Posterior vena cava (tissue), 2 donors: Measurements from ENCODE around the gene DDX28. TPM values are rescaled to one million over a fixed set of nuclear protein-coding genes. Genes with fewer than 3 reads are reported as not detected.
"Not testable (repeated sequence)": the region's sequence is repeated elsewhere in the genome, so short reads cannot be mapped to it uniquely, and the experiment has no call there.

ENCODE experiments used
- DNase-seq: peaks from one replicate; pipeline ENCODE4 v3.0.0-alpha.2; 2020; ENCODE audit warnings: low spot score
- intact Hi-C, 2 donors: fragments of 100-400 bp; cut with DNase I; formaldehyde crosslinking; loops; one replicate each; pipeline versions ENCODE4 v1.14.1 to v1.14.2; 2022 to 2023
- total RNA-seq, 2 donors: library from RNA; stranded (reverse); fragmentation: NEBNext Ultra II Directional; extraction: Animal tissue kit (Norgen Biotek cat#: 25700); gene quantifications; one replicate each; pipeline ENCODE4 v1.2.1, GENCODE V29; 2021
- donor health status: DM: yes; HTN: yes; CAD: no.
- donor health status: DM: yes; HTN: yes; CAD: no.

The DDX28 gene
- total RNA-seq, 2 donors from 2014 or later: 5.4 to 5.8 TPM

- intact Hi-C loops: loop anchor here in 1 of 2 donors (5.0 to 10.0 kb wide), 2 partner anchors 48 to 216 kb away; no protein-coding TSS in a partner anchor
- peak; percentile 94 for DNase-seq
These were observed 17.7 kb upstream of the DDX28 start for GRCh38 chr16:68040506-68041288.

GRCh38 chr16:68037841-68038597 is 15.0 kb upstream of the DDX28 start:
- intact Hi-C loops: no loop called here
- DNase-seq: no peak

GRCh38 chr16:68035227-68035626 is 12.2 kb upstream of the DDX28 start:
- intact Hi-C loops: no loop called here
- no peak for DNase-seq

- no peak for DNase-seq
These were observed 10.1 kb upstream of the DDX28 start for GRCh38 chr16:68033101-68033500.

GRCh38 chr16:68031951-68032350 is 8.9 kb upstream of the DDX28 start:
- intact Hi-C loops: no loop called here
- no peak for DNase-seq

More at GRCh38 chr16:68033101-68033500, 10.1 kb upstream of the DDX28 start:
- intact Hi-C loops: no loop called here

GRCh38 chr16:68030108-68030507 is 7.1 kb upstream of the DDX28 start:
- intact Hi-C loops, DNase-seq: not testable (repeated sequence)

GRCh38 chr16:68028996-68029395 is 6.0 kb upstream of the DDX28 start:
- no peak for DNase-seq
- intact Hi-C loops: no loop called here

- DNase-seq: peak; percentile 77
- intact Hi-C loops: no loop called here
These were observed 729 bp downstream of the DDX28 start for GRCh38 chr16:68022278-68022727.

GRCh38 chr16:68021490-68021889 is 1.5 kb downstream of the DDX28 start:
- intact Hi-C loops: no loop called here
- no peak for DNase-seq

GRCh38 chr16:68019167-68019680 is 3.8 kb downstream of the DDX28 start:
- no peak for DNase-seq
- intact Hi-C loops: no loop called here

GRCh38 chr16:68015681-68016080 is 7.4 kb downstream of the DDX28 start, which contains the start of gene DPEP2NB:
Gene DPEP2NB (minus strand): TSS chr16:68015911. CDS start chr16:68015770, 141 bp downstream.
- DNase-seq: no peak
- intact Hi-C loops: no loop called here

GRCh38 chr16:68013440-68013839 is 9.6 kb downstream of the DDX28 start:
- intact Hi-C loops: no loop called here
- no peak for DNase-seq

- DNase-seq, intact Hi-C loops: not testable (repeated sequence)
These were observed 13.2 kb downstream of the DDX28 start for GRCh38 chr16:68009872-68010271.

GRCh38 chr16:68009157-68009735 is 13.8 kb downstream of the DDX28 start:
- no peak for DNase-seq
- intact Hi-C loops: no loop called here

GRCh38 chr16:68005786-68006286 is 17.2 kb downstream of the DDX28 start:
- peak; percentile 83 for DNase-seq
- intact Hi-C loops: no loop called here

- intact Hi-C loops: no loop called here
- no peak for DNase-seq
These were observed 17.8 kb downstream of the DDX28 start for GRCh38 chr16:68005211-68005610.

- no peak for DNase-seq
- intact Hi-C loops: no loop called here
These were observed 20.0 kb downstream of the DDX28 start for GRCh38 chr16:68003031-68003430.

- intact Hi-C loops: no loop called here
- DNase-seq: no peak
These were observed 22.6 kb downstream of the DDX28 start for GRCh38 chr16:68000450-68000849.

- intact Hi-C loops: no loop called here
- no peak for DNase-seq
These were observed 23.0 kb downstream of the DDX28 start for GRCh38 chr16:67999985-68000384.
